ENCODE results near the gene KIF2C. TPM values are rescaled to one million over a fixed set of nuclear protein-coding genes. Genes with fewer than 3 reads are reported as not detected.

The KIF2C gene
- total RNA-seq, 3 donors from 2014 or later (not counting 1 experiment from before 2014, with no cell fraction given) = 0.59 to 1.3 (median 0.93) TPM

DNA sequence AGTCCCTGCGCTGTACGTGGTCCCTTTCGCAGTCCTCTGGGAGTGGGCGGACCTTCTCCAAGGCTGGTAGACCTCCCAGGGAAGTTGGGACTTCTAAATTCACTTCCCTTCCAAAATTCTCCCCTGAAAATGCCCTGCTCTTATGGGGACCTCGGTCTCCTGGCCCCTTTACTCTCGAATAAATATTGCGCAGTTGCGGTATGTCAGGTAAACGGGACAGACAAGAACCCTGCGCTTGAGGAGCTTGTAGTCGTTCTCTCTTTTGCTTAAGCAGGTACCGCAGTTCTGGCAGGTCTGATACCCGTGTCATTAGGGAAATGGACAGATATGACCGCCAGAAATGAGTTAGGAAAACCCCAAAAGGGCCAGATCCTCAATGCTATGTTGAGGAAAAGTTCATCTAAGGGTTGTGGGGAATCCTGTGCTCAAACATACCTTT is 561 bp downstream of the KIF2C start:
- Mint-ChIP-seq H3K4me3 (peak overlapping the region; percentile 91), H3K4me1 (peaks cover 12 to 18% of the 10 kb centered on the region in 2 donors), H3K27ac (peak overlapping the region; percentile 90 to 94), H3K27me3 (ENCODE audit: low read depth in 2 of 2) (no peaks in the 10 kb centered on the region), H3K36me3 (no peaks in the 10 kb centered on the region), H3K9me3 (no peaks in the 10 kb centered on the region)
- 3% methylated on average over 14 of the region's 14 CpGs for WGBS (ENCODE audit: insufficient coverage)
- ATAC-seq (no peak), DNase-seq (no peak)
- Histone ChIP-seq H3K9me3 (ENCODE audit: control insufficient read depth, insufficient read depth, low read length) (no peaks in the 10 kb centered on the region), H3K4me3 (ENCODE audit: low read length) (peak overlapping the region; percentile 60), H3K4me1 (ENCODE audit: control insufficient read depth, insufficient read depth, low read length) (peaks cover 7% of the 10 kb centered on the region), H3K36me3 (ENCODE audit: control insufficient read depth, insufficient read depth, low read length) (no peaks in the 10 kb centered on the region), H3K27me3 (ENCODE audit: control insufficient read depth, insufficient read depth, low read length) (no peaks in the 10 kb centered on the region), H3K27ac (ENCODE audit: low read length) (peak overlapping the region; percentile 9)
- TF ChIP-seq, protein P1, sequence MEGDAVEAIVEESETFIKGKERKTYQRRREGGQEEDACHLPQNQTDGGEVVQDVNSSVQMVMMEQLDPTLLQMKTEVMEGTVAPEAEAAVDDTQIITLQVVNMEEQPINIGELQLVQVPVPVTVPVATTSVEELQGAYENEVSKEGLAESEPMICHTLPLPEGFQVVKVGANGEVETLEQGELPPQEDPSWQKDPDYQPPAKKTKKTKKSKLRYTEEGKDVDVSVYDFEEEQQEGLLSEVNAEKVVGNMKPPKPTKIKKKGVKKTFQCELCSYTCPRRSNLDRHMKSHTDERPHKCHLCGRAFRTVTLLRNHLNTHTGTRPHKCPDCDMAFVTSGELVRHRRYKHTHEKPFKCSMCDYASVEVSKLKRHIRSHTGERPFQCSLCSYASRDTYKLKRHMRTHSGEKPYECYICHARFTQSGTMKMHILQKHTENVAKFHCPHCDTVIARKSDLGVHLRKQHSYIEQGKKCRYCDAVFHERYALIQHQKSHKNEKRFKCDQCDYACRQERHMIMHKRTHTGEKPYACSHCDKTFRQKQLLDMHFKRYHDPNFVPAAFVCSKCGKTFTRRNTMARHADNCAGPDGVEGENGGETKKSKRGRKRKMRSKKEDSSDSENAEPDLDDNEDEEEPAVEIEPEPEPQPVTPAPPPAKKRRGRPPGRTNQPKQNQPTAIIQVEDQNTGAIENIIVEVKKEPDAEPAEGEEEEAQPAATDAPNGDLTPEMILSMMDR (IDR thresholded peaks at IDR 0.05) = no peak
- intact Hi-C loops (cut with micrococcal nuclease) = no loop called here

GRCh38 chr1:44743211-44743610 is 3.6 kb downstream of the KIF2C start:
- Histone ChIP-seq H3K27ac (ENCODE audit: low read length) (no peak overlapping the region), H3K4me1 (ENCODE audit: control insufficient read depth, insufficient read depth, low read length) (peaks cover 7% of the 10 kb centered on the region), H3K27me3 (ENCODE audit: control insufficient read depth, insufficient read depth, low read length) (no peaks in the 10 kb centered on the region), H3K4me3 (ENCODE audit: low read length) (no peak overlapping the region), H3K9me3 (ENCODE audit: control insufficient read depth, insufficient read depth, low read length) (no peaks in the 10 kb centered on the region), H3K36me3 (ENCODE audit: control insufficient read depth, insufficient read depth, low read length) (no peaks in the 10 kb centered on the region)
- TF ChIP-seq, protein P1 (IDR thresholded peaks at IDR 0.05) = no peak
- ATAC-seq (no peak), DNase-seq (no peak)
- H3K36me3 Mint-ChIP-seq = no peaks in the 10 kb centered on the region
- H3K4me3 Mint-ChIP-seq = no peak overlapping the region
- no peak overlapping the region for H3K27ac Mint-ChIP-seq
- peaks cover 12 to 18% of the 10 kb centered on the region in 2 donors for H3K4me1 Mint-ChIP-seq
- intact Hi-C loops (cut with micrococcal nuclease) = no loop called here
- H3K27me3 Mint-ChIP-seq (ENCODE audit: low read depth in 2 of 2) = no peaks in the 10 kb centered on the region
- H3K9me3 Mint-ChIP-seq = no peaks in the 10 kb centered on the region
- 100% methylated on average over 1 of the region's 1 CpG for WGBS (ENCODE audit: insufficient coverage)

DNA sequence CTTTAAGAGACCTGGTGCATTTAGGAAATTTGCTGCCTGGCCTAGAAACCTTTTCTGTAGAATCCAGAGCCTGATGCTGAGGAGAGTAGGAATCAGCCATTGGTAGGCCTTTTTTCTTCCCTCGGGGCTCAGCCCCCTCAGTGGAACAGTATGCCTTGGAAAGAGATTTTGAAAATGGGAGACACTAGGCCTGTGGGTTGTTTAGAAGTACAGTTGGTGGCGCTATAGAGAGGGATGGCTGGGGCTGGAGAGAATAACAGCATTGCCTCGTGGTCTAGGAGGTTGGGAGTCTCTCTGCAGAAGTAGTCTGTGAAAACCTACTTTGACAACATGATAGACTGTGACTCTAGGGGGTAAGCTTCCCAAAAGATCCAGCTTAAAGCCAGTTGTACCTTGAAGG is 8.2 kb downstream of the KIF2C start:
- Mint-ChIP-seq H3K4me3 (no peak overlapping the region), H3K9me3 (no peaks in the 10 kb centered on the region), H3K27me3 (ENCODE audit: low read depth in 2 of 2) (no peaks in the 10 kb centered on the region), H3K4me1 (no peaks in the 10 kb centered on the region), H3K36me3 (no peaks in the 10 kb centered on the region), H3K27ac (no peak overlapping the region)
- DNase-seq (no peak), ATAC-seq (no peak)
- Histone ChIP-seq H3K4me1 (ENCODE audit: control insufficient read depth, insufficient read depth, low read length) (no peaks in the 10 kb centered on the region), H3K4me3 (ENCODE audit: low read length) (no peak overlapping the region), H3K27me3 (ENCODE audit: control insufficient read depth, insufficient read depth, low read length) (no peaks in the 10 kb centered on the region), H3K36me3 (ENCODE audit: control insufficient read depth, insufficient read depth, low read length) (no peaks in the 10 kb centered on the region), H3K27ac (ENCODE audit: low read length) (no peak overlapping the region), H3K9me3 (ENCODE audit: control insufficient read depth, insufficient read depth, low read length) (no peaks in the 10 kb centered on the region)
- intact Hi-C loops (cut with micrococcal nuclease) = no loop called here
- 90% methylated on average over 3 of the region's 3 CpGs for WGBS (ENCODE audit: insufficient coverage)
- TF ChIP-seq, protein P1 (IDR thresholded peaks at IDR 0.05) = no peak

- H3K4me1 ChIP-seq (ENCODE audit: control insufficient read depth, insufficient read depth, low read length) = peaks cover 8% of the 10 kb centered on the region
- ATAC-seq = no peak
- no peaks in the 10 kb centered on the region for H3K9me3 Mint-ChIP-seq
- no peaks in the 10 kb centered on the region for H3K36me3 ChIP-seq (ENCODE audit: control insufficient read depth, insufficient read depth, low read length)
- H3K27ac ChIP-seq (ENCODE audit: low read length) = no peak overlapping the region
- WGBS (ENCODE audit: insufficient coverage) = 73% methylated on average over 2 of the region's 2 CpGs
- H3K27me3 Mint-ChIP-seq (ENCODE audit: low read depth in 2 of 2) = no peaks in the 10 kb centered on the region
- H3K27ac Mint-ChIP-seq = no peak overlapping the region
- H3K4me3 ChIP-seq (ENCODE audit: low read length) = no peak overlapping the region
- TF ChIP-seq, protein P1 (IDR thresholded peaks at IDR 0.05) = no peak
- no peaks in the 10 kb centered on the region for H3K9me3 ChIP-seq (ENCODE audit: control insufficient read depth, insufficient read depth, low read length)
- peaks cover 0 to 8% of the 10 kb centered on the region in 2 donors for H3K4me1 Mint-ChIP-seq
- intact Hi-C loops (cut with micrococcal nuclease) = no loop called here
- H3K27me3 ChIP-seq (ENCODE audit: control insufficient read depth, insufficient read depth, low read length) = no peaks in the 10 kb centered on the region
- H3K36me3 Mint-ChIP-seq = no peaks in the 10 kb centered on the region
- DNase-seq = no peak
- H3K4me3 Mint-ChIP-seq = no peak overlapping the region
Observed at GRCh38 chr1:44757420-44757819, 17.8 kb downstream of the KIF2C start.

Data from natural killer cell (primary cell).